Activated CD8-positive, alpha-beta memory T cell treated with anti-CD3 and anti-CD28 coated beads, Interleukin-2, amount 10 ng/mL, durations not matched to agents 7 days and 5 days (primary cell): ENCODE measurements around the gene CNTD1. TPM values are rescaled to one million over a fixed set of nuclear protein-coding genes. Genes with fewer than 3 reads are reported as not detected.

Experiments used
- ATAC-seq: fragments of 150-1000 bp; cut with Tn5 transposase; one replicate; pipeline ENCODE4 v1.10.0; 2021; ENCODE audit warnings: moderate library complexity
- CTCF ChIA-PET: fragments of 350-600 bp; sonication (Branson Sonifier 250); formaldehyde crosslinking; loops from one replicate; lab custom pipeline; 2021; ENCODE audit warnings: antibody characterized with exemption; lab: Charles Lee
- DNase-seq: peaks from one replicate; pipeline ENCODE4 v3.0.0-alpha.2; 2020
- H3K27ac Mint-ChIP-seq: one replicate; pipeline ENCODE4 v1.8.0; 2021; ENCODE audit warnings: mild to moderate bottlenecking, mixed read lengths
- H3K27me3 Mint-ChIP-seq: one replicate; pipeline ENCODE4 v1.8.0; 2021; ENCODE audit warnings: mixed read lengths
- H3K36me3 Mint-ChIP-seq: one replicate; pipeline ENCODE4 v1.8.0; 2021; ENCODE audit warnings: mild to moderate bottlenecking, mixed read lengths
- H3K4me1 Mint-ChIP-seq: one replicate; pipeline ENCODE4 v1.8.0; 2021; ENCODE audit warnings: mixed read lengths
- H3K4me3 Mint-ChIP-seq: one replicate; pipeline ENCODE4 v1.8.0; 2021; ENCODE audit warnings: mild to moderate bottlenecking, moderate library complexity, mixed read lengths
- H3K9me3 Mint-ChIP-seq: one replicate; pipeline ENCODE4 v1.8.0; 2022; ENCODE audit warnings: low read depth, mixed read lengths
- total RNA-seq, 2 experiments: library from RNA; stranded (reverse); gene quantifications; one replicate each; pipeline ENCODE4 v1.2.3, GENCODE V29; 2021

The CNTD1 gene
- total RNA-seq, 2 experiments from 2014 or later: not detected

GRCh38 chr17:42782166-42783061 lies 16.2 kb upstream of the CNTD1 start:
- DNase-seq (no peak), ATAC-seq (no peak)
- CTCF ChIA-PET: interaction anchor here (1.3 to 3.6 kb wide), 2 partner anchors 9 to 19 kb away, joined by 4 to 13 read pairs; partner anchors contain the start of gene VPS25
- peaks cover 64% of the 10 kb centered on the region for H3K27me3 Mint-ChIP-seq
- H3K4me3 Mint-ChIP-seq: no peak overlapping the region
- peaks cover 23% of the 10 kb centered on the region for H3K36me3 Mint-ChIP-seq
- H3K9me3 Mint-ChIP-seq: no peaks in the 10 kb centered on the region
- no peak overlapping the region for H3K27ac Mint-ChIP-seq
- H3K4me1 Mint-ChIP-seq: peaks cover 26% of the 10 kb centered on the region

GRCh38 chr17:42783062-42783790 lies 15.4 kb upstream of the CNTD1 start:
- peaks cover 72% of the 10 kb centered on the region for H3K27me3 Mint-ChIP-seq
- H3K27ac Mint-ChIP-seq: no peak overlapping the region

GRCh38 chr17:42783791-42784138 lies 14.9 kb upstream of the CNTD1 start:
- ATAC-seq (no peak), DNase-seq (no peak)
- H3K9me3 Mint-ChIP-seq: no peaks in the 10 kb centered on the region
- H3K27ac Mint-ChIP-seq: no peak overlapping the region
- CTCF ChIA-PET: no interaction called here
- no peak overlapping the region for H3K4me3 Mint-ChIP-seq
- peaks cover 26% of the 10 kb centered on the region for H3K4me1 Mint-ChIP-seq
- H3K36me3 Mint-ChIP-seq: peaks cover 18% of the 10 kb centered on the region
- H3K27me3 Mint-ChIP-seq: peaks cover 72% of the 10 kb centered on the region

More at GRCh38 chr17:42783062-42783790, 15.4 kb upstream of the CNTD1 start:
- DNase-seq (no peak), ATAC-seq (no peak)
- Mint-ChIP-seq H3K9me3 (no peaks in the 10 kb centered on the region), H3K4me3 (no peak overlapping the region), H3K4me1 (peaks cover 26% of the 10 kb centered on the region), H3K36me3 (peaks cover 22% of the 10 kb centered on the region)
- CTCF ChIA-PET: interaction anchor here (1.3 kb wide), 1 partner anchor 10 kb away, joined by 4 read pairs; the partner anchor contains the start of gene VPS25

GRCh38 chr17:42784409-42784808 lies 14.3 kb upstream of the CNTD1 start:
- H3K27ac Mint-ChIP-seq: no peak overlapping the region
- H3K36me3 Mint-ChIP-seq: peaks cover 12% of the 10 kb centered on the region
- ATAC-seq (no peak), DNase-seq (no peak)
- CTCF ChIA-PET: no interaction called here
- peaks cover 75% of the 10 kb centered on the region for H3K27me3 Mint-ChIP-seq
- peaks cover 23% of the 10 kb centered on the region for H3K4me1 Mint-ChIP-seq
- no peak overlapping the region for H3K4me3 Mint-ChIP-seq
- H3K9me3 Mint-ChIP-seq: no peaks in the 10 kb centered on the region

GRCh38 chr17:42784811-42785592 lies 13.7 kb upstream of the CNTD1 start:
- no peaks in the 10 kb centered on the region for H3K9me3 Mint-ChIP-seq
- peaks cover 20% of the 10 kb centered on the region for H3K4me1 Mint-ChIP-seq
- no peak for ATAC-seq
- H3K4me3 Mint-ChIP-seq: no peak overlapping the region
- H3K27ac Mint-ChIP-seq: no peak overlapping the region
- peaks cover 7% of the 10 kb centered on the region for H3K36me3 Mint-ChIP-seq
- CTCF ChIA-PET: no interaction called here
- peaks cover 78% of the 10 kb centered on the region for H3K27me3 Mint-ChIP-seq
- DNase-seq: no peak

GRCh38 chr17:42787266-42787665 lies 11.4 kb upstream of the CNTD1 start:
- H3K36me3 Mint-ChIP-seq: peaks cover 5% of the 10 kb centered on the region
- H3K4me1 Mint-ChIP-seq: peaks cover 16% of the 10 kb centered on the region
- CTCF ChIA-PET: no interaction called here
- no peaks in the 10 kb centered on the region for H3K9me3 Mint-ChIP-seq
- peaks cover 72% of the 10 kb centered on the region for H3K27me3 Mint-ChIP-seq
- ATAC-seq (no peak), DNase-seq (no peak)
- H3K27ac Mint-ChIP-seq: no peak overlapping the region
- H3K4me3 Mint-ChIP-seq: no peak overlapping the region

GRCh38 chr17:42791948-42792347 lies 6.7 kb upstream of the CNTD1 start:
- Mint-ChIP-seq H3K27ac (no peak overlapping the region), H3K4me3 (no peak overlapping the region), H3K27me3 (peaks cover 26% of the 10 kb centered on the region), H3K36me3 (no peaks in the 10 kb centered on the region), H3K9me3 (no peaks in the 10 kb centered on the region), H3K4me1 (peaks cover 3% of the 10 kb centered on the region)
- no peak for DNase-seq
- ATAC-seq: no peak
- CTCF ChIA-PET: interaction anchor here (1.0 kb wide), 1 partner anchor 28 kb away, joined by 3 read pairs; no protein-coding TSS in a partner anchor

- DNase-seq (no peak), ATAC-seq (no peak)
- H3K36me3 Mint-ChIP-seq: no peaks in the 10 kb centered on the region
- CTCF ChIA-PET: interaction anchor here (0.6 to 2.0 kb wide), 2 partner anchors 29 to 191 kb away, joined by 3 to 5 read pairs; no protein-coding TSS in a partner anchor
- H3K27me3 Mint-ChIP-seq: peaks cover 20% of the 10 kb centered on the region
- H3K4me3 Mint-ChIP-seq: no peak overlapping the region
- peaks cover 7% of the 10 kb centered on the region for H3K4me1 Mint-ChIP-seq
- no peak overlapping the region for H3K27ac Mint-ChIP-seq
- H3K9me3 Mint-ChIP-seq: no peaks in the 10 kb centered on the region
Observed at GRCh38 chr17:42792545-42792944, 6.1 kb upstream of the CNTD1 start.

- peaks cover 19% of the 10 kb centered on the region for H3K4me1 Mint-ChIP-seq
- DNase-seq (no peak), ATAC-seq (no peak)
- no peak overlapping the region for H3K4me3 Mint-ChIP-seq
- peaks cover 2% of the 10 kb centered on the region for H3K36me3 Mint-ChIP-seq
- CTCF ChIA-PET: interaction anchor here (1.7 kb wide), 1 partner anchor 15 kb away, joined by 3 read pairs; the partner anchor contains the start of gene WNK4
- H3K9me3 Mint-ChIP-seq: no peaks in the 10 kb centered on the region
- no peak overlapping the region for H3K27ac Mint-ChIP-seq
- peaks cover 9% of the 10 kb centered on the region for H3K27me3 Mint-ChIP-seq
Observed at GRCh38 chr17:42795061-42795460, 3.6 kb upstream of the CNTD1 start.

GRCh38 chr17:42795465-42795864 lies 3.2 kb upstream of the CNTD1 start:
- Mint-ChIP-seq H3K36me3 (peaks cover 2% of the 10 kb centered on the region), H3K4me3 (no peak overlapping the region), H3K4me1 (peaks cover 19% of the 10 kb centered on the region), H3K27me3 (peaks cover 5% of the 10 kb centered on the region), H3K27ac (no peak overlapping the region), H3K9me3 (no peaks in the 10 kb centered on the region)
- DNase-seq: no peak
- CTCF ChIA-PET: interaction anchor here (1.7 kb wide), 1 partner anchor 15 kb away, joined by 3 read pairs; the partner anchor contains the start of gene WNK4
- no peak for ATAC-seq

GRCh38 chr17:42796066-42796758 lies 2.4 kb upstream of the CNTD1 start:
- Mint-ChIP-seq H3K27me3 (peaks cover 2% of the 10 kb centered on the region), H3K36me3 (peaks cover 2% of the 10 kb centered on the region), H3K27ac (no peak overlapping the region), H3K9me3 (no peaks in the 10 kb centered on the region), H3K4me1 (peaks cover 19% of the 10 kb centered on the region), H3K4me3 (no peak overlapping the region)
- DNase-seq (no peak), ATAC-seq (no peak)
- CTCF ChIA-PET: interaction anchor here (1.7 kb wide), 1 partner anchor 16 kb away, joined by 3 read pairs; the partner anchor contains the start of gene WNK4
